ENCODE measurements around the gene BTBD2. TPM values are rescaled to one million over a fixed set of nuclear protein-coding genes. Genes with fewer than 3 reads are reported as not detected.
A peak's percentile ranks its signal among the peaks of the same experiment; 100 is the strongest.

The BTBD2 gene
- polyA plus RNA-seq, 1 donor from 2014 or later = 8.2 TPM

DNA sequence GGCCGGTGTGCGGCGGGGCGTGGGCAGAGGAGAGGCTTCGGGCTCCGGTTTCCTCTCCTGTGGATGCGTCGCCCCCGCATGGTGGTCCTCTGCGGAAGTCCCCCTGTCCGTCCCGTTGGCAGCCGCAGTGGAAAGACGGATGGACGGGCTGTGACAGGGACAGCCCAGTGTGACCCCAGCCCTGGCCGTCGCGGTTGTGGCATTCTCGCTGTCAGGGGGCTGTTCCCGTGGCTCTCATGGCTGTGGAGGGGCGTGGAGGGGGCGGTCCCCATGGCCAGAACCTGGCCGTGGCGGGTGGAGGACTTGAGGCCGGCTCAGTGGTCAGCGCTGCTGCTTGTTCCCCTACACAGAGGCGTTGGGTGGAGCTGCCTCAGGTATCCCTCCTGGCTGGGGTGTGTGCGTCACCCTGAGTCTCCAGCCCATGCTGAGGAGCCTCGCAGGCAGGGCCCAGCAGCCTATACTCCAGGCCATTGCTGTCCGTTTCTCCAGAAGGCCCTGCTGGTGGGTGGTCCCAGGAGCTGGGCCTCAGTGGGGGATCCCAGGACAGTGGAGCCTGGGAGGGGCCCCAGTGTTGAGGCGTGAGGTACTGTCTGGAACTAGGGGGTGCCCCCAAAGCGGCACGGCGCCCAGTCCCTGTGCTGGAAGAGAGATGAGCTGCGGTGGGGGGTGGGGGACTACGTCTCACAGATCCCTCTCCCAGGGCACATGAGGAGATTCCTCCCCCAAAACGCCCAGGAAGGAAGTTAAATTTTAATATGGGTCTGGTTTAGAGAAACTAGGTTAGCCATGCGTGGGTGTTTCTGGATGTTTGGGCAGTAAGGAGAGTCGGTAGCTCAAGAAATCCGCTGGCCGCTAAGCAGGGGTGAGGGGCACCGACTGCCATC, 54.3 kb downstream of the BTBD2 start:
- H3K36me3 Mint-ChIP-seq = no peaks in the 10 kb centered on the region
- H3K27me3 Mint-ChIP-seq = no peaks in the 10 kb centered on the region
- H3K27ac Mint-ChIP-seq = peak overlapping the region; percentile 60 to 91 (median 78)
- H3K4me1 Mint-ChIP-seq = peaks cover 4 to 13% (median 8%) of the 10 kb centered on the region in 3 donors
- peak overlapping the region in 2 of 4 donors; percentile 32 to 60 for H3K4me3 Mint-ChIP-seq
- no peaks in the 10 kb centered on the region for H3K9me3 Mint-ChIP-seq

DNA sequence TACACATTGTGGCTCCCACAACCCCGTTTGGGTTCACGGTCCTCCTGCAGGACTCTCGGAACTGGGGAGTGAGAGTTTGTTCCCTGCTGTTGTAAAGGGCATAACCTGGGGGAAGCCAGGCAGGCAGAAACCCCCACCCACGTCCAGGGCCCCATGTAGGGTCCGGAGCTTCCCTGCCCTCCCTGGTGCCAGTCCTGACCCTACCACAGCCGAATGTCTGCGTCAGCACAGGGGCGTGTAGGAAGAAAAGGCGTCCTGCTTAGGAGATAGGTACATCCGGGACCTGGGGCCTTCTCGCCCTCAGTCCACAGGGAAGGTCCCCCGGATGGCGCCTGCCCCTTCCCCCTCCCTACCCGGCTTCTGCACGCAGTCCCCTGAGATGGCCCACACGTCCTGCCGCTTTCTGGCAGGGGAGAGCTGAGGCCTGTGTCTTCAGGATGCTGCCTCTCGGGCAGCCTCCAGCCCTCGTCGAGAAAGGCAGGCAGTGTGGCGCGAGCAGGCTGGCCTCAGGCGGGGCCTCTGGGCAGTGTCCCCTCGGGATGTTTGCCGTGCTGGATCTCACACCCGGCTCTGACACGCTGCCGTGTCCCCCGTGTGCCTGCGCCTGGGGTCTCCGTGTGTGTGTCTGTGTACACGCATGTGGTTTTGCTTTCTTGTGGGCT, 55.5 kb downstream of the BTBD2 start:
- Mint-ChIP-seq H3K4me1 (peaks cover 0 to 10% (median 5%) of the 10 kb centered on the region in 3 donors), H3K36me3 (no peaks in the 10 kb centered on the region), H3K9me3 (no peaks in the 10 kb centered on the region), H3K27ac (peak overlapping the region; percentile 60 to 91 (median 78)), H3K4me3 (peak overlapping the region in 1 of 4 donors; percentile 41), H3K27me3 (no peaks in the 10 kb centered on the region)

DNA sequence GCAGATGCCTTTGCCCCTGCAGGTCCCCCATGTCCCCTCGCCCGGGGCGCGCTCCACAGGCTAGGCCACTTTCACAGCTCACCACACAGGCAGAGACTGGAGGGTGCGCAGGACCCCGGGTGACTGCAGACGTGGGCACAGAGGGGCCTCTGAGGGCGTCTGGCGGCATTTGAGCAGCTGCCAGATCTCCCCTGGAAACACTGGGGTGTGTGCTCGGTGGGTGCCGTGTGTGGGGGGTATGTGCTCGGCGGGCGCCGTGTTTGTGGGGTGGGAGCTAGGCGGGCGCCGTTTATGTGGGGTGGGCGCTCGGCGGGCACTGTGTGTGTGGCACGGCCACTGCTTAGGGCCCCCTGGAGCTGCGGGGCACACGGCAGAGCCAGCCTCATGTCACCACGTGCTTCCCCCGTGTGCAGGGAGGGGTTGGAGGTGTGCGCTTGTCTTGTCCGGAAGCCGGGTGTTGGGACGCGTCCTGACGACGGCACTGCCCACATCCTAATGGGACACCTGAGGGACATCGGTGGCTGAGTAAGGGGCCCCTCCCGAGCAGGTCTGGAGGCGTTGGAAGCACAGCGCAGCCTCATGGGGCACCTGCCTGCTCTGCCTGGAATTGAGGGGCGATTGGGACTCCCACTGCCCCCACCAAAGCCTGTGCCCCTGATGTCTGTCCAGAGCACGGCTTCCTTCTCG, 57.8 kb downstream of the BTBD2 start:
- no peaks in the 10 kb centered on the region for H3K36me3 Mint-ChIP-seq
- no peaks in the 10 kb centered on the region for H3K9me3 Mint-ChIP-seq
- no peaks in the 10 kb centered on the region for H3K27me3 Mint-ChIP-seq
- peaks cover 0 to 10% (median 5%) of the 10 kb centered on the region in 3 donors for H3K4me1 Mint-ChIP-seq
- H3K27ac Mint-ChIP-seq = no peak overlapping the region
- peak overlapping the region in 1 of 4 donors; percentile 8 for H3K4me3 Mint-ChIP-seq

- H3K27ac Mint-ChIP-seq = no peak overlapping the region
- peaks cover 0 to 12% (median 5%) of the 10 kb centered on the region in 3 donors for H3K4me1 Mint-ChIP-seq
- no peak overlapping the region for H3K4me3 Mint-ChIP-seq
- H3K9me3 Mint-ChIP-seq = no peaks in the 10 kb centered on the region
- no peaks in the 10 kb centered on the region for H3K27me3 Mint-ChIP-seq
- H3K36me3 Mint-ChIP-seq = no peaks in the 10 kb centered on the region
These were observed 58.5 kb downstream of the BTBD2 start for GRCh38 chr19:1956868-1957492.

DNA sequence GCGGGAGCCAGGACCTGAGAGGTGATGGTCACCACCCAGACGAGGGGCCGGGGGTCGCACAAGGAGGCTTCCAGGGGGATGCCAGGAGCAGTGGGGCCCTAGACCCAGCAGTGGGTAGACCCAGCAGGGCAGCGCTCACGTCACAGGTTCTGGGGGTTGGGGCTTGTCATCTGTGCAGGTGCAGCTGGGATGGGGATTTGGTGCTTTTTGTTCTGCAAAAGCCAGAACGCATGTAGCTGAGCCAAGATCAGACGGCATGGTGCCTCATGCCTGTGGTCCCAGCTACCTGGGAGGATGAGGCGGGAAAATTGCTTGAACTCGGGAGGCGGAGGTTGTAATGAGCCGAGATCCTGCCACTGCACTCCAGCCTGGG, 59.4 kb downstream of the BTBD2 start:
- Mint-ChIP-seq H3K36me3 (no peaks in the 10 kb centered on the region), H3K27ac (no peak overlapping the region), H3K27me3 (no peaks in the 10 kb centered on the region), H3K4me1 (peaks cover 0 to 9% (median 5%) of the 10 kb centered on the region in 3 donors), H3K4me3 (no peak overlapping the region), H3K9me3 (no peaks in the 10 kb centered on the region)

GRCh38 chr19:1955171-1956121, 60.1 kb downstream of the BTBD2 start:
- H3K36me3 Mint-ChIP-seq = no peaks in the 10 kb centered on the region
- H3K9me3 Mint-ChIP-seq = no peaks in the 10 kb centered on the region
- H3K27me3 Mint-ChIP-seq = no peaks in the 10 kb centered on the region
- peaks cover 0 to 9% (median 4%) of the 10 kb centered on the region in 3 donors for H3K4me1 Mint-ChIP-seq
- H3K27ac Mint-ChIP-seq = peak overlapping the region in 1 of 3 donors; percentile 35
- H3K4me3 Mint-ChIP-seq = no peak overlapping the region

DNA sequence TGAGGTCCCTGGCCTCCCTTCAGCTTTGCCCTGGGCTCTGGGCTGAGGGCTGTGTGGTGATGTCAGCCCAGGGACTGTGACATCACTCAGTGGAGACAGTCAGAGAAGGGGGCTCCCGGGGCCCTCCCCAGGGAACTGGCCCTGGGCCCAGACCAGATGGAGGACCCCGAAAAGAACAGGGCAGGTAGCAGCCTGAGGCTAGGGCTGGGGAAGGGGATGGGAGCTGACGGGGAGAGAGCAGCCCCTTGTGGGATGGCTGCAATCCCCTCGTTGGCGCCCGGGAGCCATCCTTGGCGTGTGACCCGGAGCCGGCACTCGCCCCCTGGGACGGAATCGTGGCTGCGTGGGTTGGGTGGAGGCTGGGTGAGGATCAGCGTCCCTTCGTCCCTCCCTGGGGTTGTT, 61.0 kb downstream of the BTBD2 start:
- Mint-ChIP-seq H3K9me3 (no peaks in the 10 kb centered on the region), H3K27ac (peak overlapping the region in 1 of 3 donors; percentile 35), H3K4me3 (no peak overlapping the region), H3K27me3 (no peaks in the 10 kb centered on the region), H3K4me1 (peaks cover 0 to 11% (median 4%) of the 10 kb centered on the region in 3 donors), H3K36me3 (no peaks in the 10 kb centered on the region)

DNA sequence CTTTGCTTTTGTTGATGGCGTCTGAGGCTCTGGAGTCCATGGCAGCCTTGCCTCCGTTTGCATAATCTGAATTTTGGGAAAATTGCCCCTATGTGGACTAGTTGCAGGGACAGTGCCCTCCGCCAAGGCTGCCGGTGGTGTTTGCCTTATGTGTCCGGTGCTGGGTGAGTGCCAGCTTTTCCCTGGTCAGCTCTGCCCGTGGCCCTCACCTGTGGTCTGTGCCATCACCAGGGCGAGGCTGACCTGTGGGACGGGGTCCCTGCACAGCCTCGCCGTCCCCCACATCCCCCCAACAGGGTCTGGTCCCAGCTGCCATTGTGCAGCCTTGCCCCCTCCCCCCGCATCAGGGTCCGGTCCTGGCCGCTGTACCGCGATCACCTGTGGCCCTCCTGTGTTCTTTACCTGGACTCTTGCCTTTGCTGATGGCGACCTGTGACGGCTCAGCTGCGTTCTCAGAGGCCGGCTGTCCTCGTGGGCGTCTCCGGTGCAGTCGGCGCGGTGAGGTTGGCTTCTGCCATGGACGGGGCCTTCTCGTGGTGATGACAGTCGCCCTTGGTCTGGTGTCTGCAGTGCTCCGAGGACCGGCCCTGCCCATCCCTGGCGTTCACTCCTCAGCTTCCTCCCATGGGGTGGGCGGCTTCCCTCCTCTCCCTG, 61.9 kb downstream of the BTBD2 start:
- Mint-ChIP-seq H3K27me3 (no peaks in the 10 kb centered on the region), H3K9me3 (no peaks in the 10 kb centered on the region), H3K4me1 (peaks cover 2 to 13% (median 4%) of the 10 kb centered on the region in 3 donors), H3K27ac (no peak overlapping the region), H3K4me3 (peak overlapping the region in 1 of 4 donors; percentile 78), H3K36me3 (peaks cover 2% of the 10 kb centered on the region)

DNA sequence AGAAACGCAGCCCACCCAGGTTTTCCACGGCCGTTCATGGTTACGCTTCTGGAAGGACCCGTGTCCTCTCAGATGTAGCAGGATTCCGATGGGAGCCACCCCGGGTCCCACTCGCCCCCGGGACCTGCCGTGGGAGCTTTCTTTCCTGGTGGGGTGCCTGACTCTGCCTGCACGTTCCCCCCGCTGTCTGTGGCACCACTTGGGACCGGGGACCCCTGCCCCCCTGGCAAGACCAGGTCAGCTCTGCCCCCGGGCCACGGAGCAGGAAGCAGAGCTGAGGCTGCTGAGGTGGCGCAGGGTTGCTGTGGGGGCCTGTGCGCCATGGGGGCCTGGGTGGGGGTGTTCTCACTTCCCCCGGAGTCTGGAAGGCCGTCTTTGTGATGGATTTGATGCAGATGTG, 62.5 kb downstream of the BTBD2 start:
- H3K4me3 Mint-ChIP-seq = no peak overlapping the region
- peaks cover 4 to 13% (median 6%) of the 10 kb centered on the region in 3 donors for H3K4me1 Mint-ChIP-seq
- H3K27ac Mint-ChIP-seq = no peak overlapping the region
- peaks cover 2% of the 10 kb centered on the region for H3K36me3 Mint-ChIP-seq
- no peaks in the 10 kb centered on the region for H3K27me3 Mint-ChIP-seq
- no peaks in the 10 kb centered on the region for H3K9me3 Mint-ChIP-seq

GRCh38 chr19:1952635-1953034, 62.9 kb downstream of the BTBD2 start:
- H3K27me3 Mint-ChIP-seq = no peaks in the 10 kb centered on the region
- H3K27ac Mint-ChIP-seq = no peak overlapping the region
- H3K4me1 Mint-ChIP-seq = peaks cover 4 to 13% (median 6%) of the 10 kb centered on the region in 3 donors
- no peaks in the 10 kb centered on the region for H3K9me3 Mint-ChIP-seq
- peak overlapping the region in 1 of 4 donors; percentile 12 for H3K4me3 Mint-ChIP-seq
- H3K36me3 Mint-ChIP-seq = peaks cover 2% of the 10 kb centered on the region

DNA sequence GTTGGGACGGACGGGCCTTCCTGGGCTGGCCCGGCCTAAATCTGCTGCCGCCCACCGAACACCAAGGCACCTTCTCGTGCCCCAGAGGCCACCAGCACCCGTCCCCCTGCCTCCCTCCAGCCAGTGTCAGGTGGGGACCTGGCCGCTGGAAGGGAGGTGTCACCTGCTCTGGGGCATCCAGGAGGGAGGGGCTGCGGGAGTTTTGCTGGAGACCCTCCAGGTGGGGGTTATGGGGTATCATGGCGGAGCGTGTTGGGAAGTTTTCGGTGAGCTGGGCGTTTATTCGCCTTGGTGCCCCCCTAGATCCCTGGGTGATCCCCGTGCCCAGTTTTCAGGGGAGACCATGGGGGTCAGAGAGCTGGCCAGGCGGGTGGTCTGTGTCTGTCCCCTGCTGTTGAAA, 64.9 kb downstream of the BTBD2 start:
- no peaks in the 10 kb centered on the region for H3K27me3 Mint-ChIP-seq
- no peaks in the 10 kb centered on the region for H3K9me3 Mint-ChIP-seq
- H3K27ac Mint-ChIP-seq = peak overlapping the region in 2 of 3 donors; percentile 51 to 67
- peaks cover 2% of the 10 kb centered on the region for H3K36me3 Mint-ChIP-seq
- no peak overlapping the region for H3K4me3 Mint-ChIP-seq
- H3K4me1 Mint-ChIP-seq = peaks cover 6 to 16% (median 8%) of the 10 kb centered on the region in 3 donors

- Mint-ChIP-seq H3K27me3 (no peaks in the 10 kb centered on the region), H3K36me3 (peaks cover 2% of the 10 kb centered on the region), H3K4me3 (no peak overlapping the region), H3K27ac (peak overlapping the region; percentile 48 to 77 (median 63)), H3K4me1 (peaks cover 6 to 16% (median 10%) of the 10 kb centered on the region in 3 donors), H3K9me3 (no peaks in the 10 kb centered on the region)
These were observed 66.0 kb downstream of the BTBD2 start for GRCh38 chr19:1949304-1950101.

Data from IgD-negative memory B cell (primary cell).